ENCODE data around the gene PRTFDC1. TPM values are rescaled to one million over a fixed set of nuclear protein-coding genes. Genes with fewer than 3 reads are reported as not detected.

PRTFDC1 gene
- polyA plus RNA-seq, 1 donor (not counting 4 experiments of a cell fraction or from before 2014, with no cell fraction given) = 2.2 TPM

DNA sequence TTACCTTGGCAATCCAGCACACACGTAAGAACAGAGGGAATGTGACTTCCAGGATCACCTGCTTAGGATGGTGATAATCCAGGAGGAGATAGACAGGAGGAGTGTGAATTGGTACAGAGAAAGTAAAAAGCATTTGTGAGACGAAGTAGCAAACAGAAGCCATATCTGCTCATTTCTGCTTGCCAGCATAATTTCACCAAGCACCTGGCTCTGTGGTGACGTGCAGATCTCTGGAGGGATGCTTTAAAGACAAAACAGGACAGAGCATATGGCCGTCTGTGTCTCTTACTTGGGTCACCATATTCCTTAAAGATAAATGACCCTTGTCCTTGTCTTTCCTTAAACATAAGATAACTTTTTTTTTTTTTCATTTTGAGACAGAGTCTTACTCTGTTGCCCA, 138.6 kb downstream of the PRTFDC1 start:
- Histone ChIP-seq H3K9me3 (ENCODE audit: control insufficient read depth, low read depth, low read length) (no peaks in the 10 kb centered on the region), H3K27me3 (ENCODE audit: control insufficient read depth, extremely low read depth, insufficient read depth, low read length) (no peaks in the 10 kb centered on the region), H3K4me1 (ENCODE audit: control insufficient read depth, extremely low read depth, insufficient read depth, low read length) (peaks cover 12% of the 10 kb centered on the region), H3K36me3 (ENCODE audit: control insufficient read depth in 2 of 2, extremely low read depth in 1 of 2, insufficient read depth in 2 of 2, low read length in 2 of 2) (no peaks in the 10 kb centered on the region), H3K4me2 (ENCODE audit: control insufficient read depth, extremely low read depth, insufficient read depth, low read depth, low read length) (no peak overlapping the region), H3K79me2 (ENCODE audit: control insufficient read depth, insufficient read depth, low read length) (no peaks in the 10 kb centered on the region), H3K4me3 (ENCODE audit: control insufficient read depth in 2 of 3, extremely low read depth in 1 of 3, insufficient read depth in 2 of 3, low read depth in 1 of 3, low read length in 3 of 3) (no peak overlapping the region), H2AFZ (ENCODE audit: control insufficient read depth, low read length) (no peak overlapping the region), H3K9me1 (ENCODE audit: control insufficient read depth, extremely low read depth, insufficient read depth, low read length) (no peaks in the 10 kb centered on the region), H4K20me1 (ENCODE audit: control insufficient read depth, extremely low read depth, insufficient read depth, low read length) (no peaks in the 10 kb centered on the region), H3K27ac (ENCODE audit: control insufficient read depth, insufficient read depth, low read length) (peak overlapping the region; percentile 74), H3K9ac (ENCODE audit: control insufficient read depth, extremely low read depth, insufficient read depth, low read length) (no peak overlapping the region)
- no peak for TF ChIP-seq EZH2 (IDR thresholded peaks at IDR 0.05; ENCODE audit: low read length)
- TF ChIP-seq, protein P1, sequence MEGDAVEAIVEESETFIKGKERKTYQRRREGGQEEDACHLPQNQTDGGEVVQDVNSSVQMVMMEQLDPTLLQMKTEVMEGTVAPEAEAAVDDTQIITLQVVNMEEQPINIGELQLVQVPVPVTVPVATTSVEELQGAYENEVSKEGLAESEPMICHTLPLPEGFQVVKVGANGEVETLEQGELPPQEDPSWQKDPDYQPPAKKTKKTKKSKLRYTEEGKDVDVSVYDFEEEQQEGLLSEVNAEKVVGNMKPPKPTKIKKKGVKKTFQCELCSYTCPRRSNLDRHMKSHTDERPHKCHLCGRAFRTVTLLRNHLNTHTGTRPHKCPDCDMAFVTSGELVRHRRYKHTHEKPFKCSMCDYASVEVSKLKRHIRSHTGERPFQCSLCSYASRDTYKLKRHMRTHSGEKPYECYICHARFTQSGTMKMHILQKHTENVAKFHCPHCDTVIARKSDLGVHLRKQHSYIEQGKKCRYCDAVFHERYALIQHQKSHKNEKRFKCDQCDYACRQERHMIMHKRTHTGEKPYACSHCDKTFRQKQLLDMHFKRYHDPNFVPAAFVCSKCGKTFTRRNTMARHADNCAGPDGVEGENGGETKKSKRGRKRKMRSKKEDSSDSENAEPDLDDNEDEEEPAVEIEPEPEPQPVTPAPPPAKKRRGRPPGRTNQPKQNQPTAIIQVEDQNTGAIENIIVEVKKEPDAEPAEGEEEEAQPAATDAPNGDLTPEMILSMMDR (optimal IDR thresholded peaks at IDR 0.05 in 1 of 3, IDR thresholded peaks at IDR 0.05 in 1 of 3, conservative IDR thresholded peaks at IDR 0.05 in 1 of 3; ENCODE audit: extremely low read depth in 1 of 3, insufficient read depth in 2 of 3, low read length in 3 of 3) = no peak
- FAIRE-seq (no peak), DNase-seq (ENCODE audit: low read depth, low spot score) (no peak)
- dilution Hi-C loops (cut with MboI; ENCODE audit: extremely low pct_ligation_motif_present, low sequenced_read_pairs) = no loop called here

GRCh38 chr10:24806262-24806661, 146.1 kb downstream of the PRTFDC1 start:
- FAIRE-seq = no peak
- H3K4me2 ChIP-seq (ENCODE audit: control insufficient read depth, extremely low read depth, insufficient read depth, low read depth, low read length) = no peak overlapping the region
- dilution Hi-C loops (cut with MboI; ENCODE audit: extremely low pct_ligation_motif_present, low sequenced_read_pairs) = no loop called here

More at GRCh38 chr10:24806262-24806661, 146.1 kb downstream of the PRTFDC1 start:
- TF ChIP-seq, protein P1 (optimal IDR thresholded peaks at IDR 0.05 in 1 of 3, IDR thresholded peaks at IDR 0.05 in 1 of 3, conservative IDR thresholded peaks at IDR 0.05 in 1 of 3; ENCODE audit: extremely low read depth in 1 of 3, insufficient read depth in 2 of 3, low read length in 3 of 3) = no peak
- TF ChIP-seq EZH2 (IDR thresholded peaks at IDR 0.05; ENCODE audit: low read length) = no peak
- H3K9ac ChIP-seq (ENCODE audit: control insufficient read depth, extremely low read depth, insufficient read depth, low read length) = no peak overlapping the region
- no peak for DNase-seq (ENCODE audit: low read depth, low spot score)
- no peaks in the 10 kb centered on the region for H4K20me1 ChIP-seq (ENCODE audit: control insufficient read depth, extremely low read depth, insufficient read depth, low read length)
- no peaks in the 10 kb centered on the region for H3K9me1 ChIP-seq (ENCODE audit: control insufficient read depth, extremely low read depth, insufficient read depth, low read length)
- no peaks in the 10 kb centered on the region for H3K9me3 ChIP-seq (ENCODE audit: control insufficient read depth, low read depth, low read length)
- H3K27me3 ChIP-seq (ENCODE audit: control insufficient read depth, extremely low read depth, insufficient read depth, low read length) = no peaks in the 10 kb centered on the region
- no peaks in the 10 kb centered on the region for H3K4me1 ChIP-seq (ENCODE audit: control insufficient read depth, extremely low read depth, insufficient read depth, low read length)
- H2AFZ ChIP-seq (ENCODE audit: control insufficient read depth, low read length) = no peak overlapping the region
- no peaks in the 10 kb centered on the region for H3K36me3 ChIP-seq (ENCODE audit: control insufficient read depth in 2 of 2, extremely low read depth in 1 of 2, insufficient read depth in 2 of 2, low read length in 2 of 2)
- no peaks in the 10 kb centered on the region for H3K79me2 ChIP-seq (ENCODE audit: control insufficient read depth, insufficient read depth, low read length)
- H3K27ac ChIP-seq (ENCODE audit: control insufficient read depth, insufficient read depth, low read length) = no peak overlapping the region
- no peak overlapping the region for H3K4me3 ChIP-seq (ENCODE audit: control insufficient read depth in 2 of 3, extremely low read depth in 1 of 3, insufficient read depth in 2 of 3, low read depth in 1 of 3, low read length in 3 of 3)
